Measurements from ENCODE around the gene THAP8.

The THAP8 gene

DNA sequence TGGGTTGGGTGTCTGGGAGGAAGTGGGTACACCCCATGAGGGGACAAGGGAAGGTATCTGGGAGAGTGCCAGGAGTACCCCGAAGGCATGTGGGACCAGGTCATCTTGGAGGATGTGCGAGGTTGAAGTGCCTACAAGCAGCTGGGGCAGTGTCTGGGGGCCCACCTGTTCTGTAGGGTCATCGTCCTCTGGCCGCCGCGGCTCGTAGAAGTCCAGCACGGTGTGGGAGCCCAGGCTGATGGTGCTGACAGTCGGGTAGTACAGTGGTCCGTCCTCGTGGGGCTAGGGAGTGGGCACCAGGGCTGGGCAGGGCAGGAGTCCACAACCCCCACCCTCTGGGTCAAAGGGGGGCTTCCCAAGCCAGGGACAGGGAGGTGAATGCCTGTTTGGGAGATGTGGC is 43.7 kb downstream of the THAP8 start:
- Histone ChIP-seq H3K27me3 (replicated peaks; ENCODE audit: control insufficient read depth, insufficient read depth, low read length) (no peaks in the 10 kb centered on the region), H3K4me3 (replicated peaks; ENCODE audit: low read depth, low read length) (no peak overlapping the region), H3K36me3 (ENCODE audit: control insufficient read depth, insufficient read depth, low read length) (peaks cover 3% of the 10 kb centered on the region)
- no peak for DNase-seq (ENCODE audit: extremely low read depth, insufficient read length)
- TF ChIP-seq, protein P1, sequence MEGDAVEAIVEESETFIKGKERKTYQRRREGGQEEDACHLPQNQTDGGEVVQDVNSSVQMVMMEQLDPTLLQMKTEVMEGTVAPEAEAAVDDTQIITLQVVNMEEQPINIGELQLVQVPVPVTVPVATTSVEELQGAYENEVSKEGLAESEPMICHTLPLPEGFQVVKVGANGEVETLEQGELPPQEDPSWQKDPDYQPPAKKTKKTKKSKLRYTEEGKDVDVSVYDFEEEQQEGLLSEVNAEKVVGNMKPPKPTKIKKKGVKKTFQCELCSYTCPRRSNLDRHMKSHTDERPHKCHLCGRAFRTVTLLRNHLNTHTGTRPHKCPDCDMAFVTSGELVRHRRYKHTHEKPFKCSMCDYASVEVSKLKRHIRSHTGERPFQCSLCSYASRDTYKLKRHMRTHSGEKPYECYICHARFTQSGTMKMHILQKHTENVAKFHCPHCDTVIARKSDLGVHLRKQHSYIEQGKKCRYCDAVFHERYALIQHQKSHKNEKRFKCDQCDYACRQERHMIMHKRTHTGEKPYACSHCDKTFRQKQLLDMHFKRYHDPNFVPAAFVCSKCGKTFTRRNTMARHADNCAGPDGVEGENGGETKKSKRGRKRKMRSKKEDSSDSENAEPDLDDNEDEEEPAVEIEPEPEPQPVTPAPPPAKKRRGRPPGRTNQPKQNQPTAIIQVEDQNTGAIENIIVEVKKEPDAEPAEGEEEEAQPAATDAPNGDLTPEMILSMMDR (IDR thresholded peaks at IDR 0.05; ENCODE audit: insufficient read depth, low read length, poor library complexity, severe bottlenecking), result no peak

DNA sequence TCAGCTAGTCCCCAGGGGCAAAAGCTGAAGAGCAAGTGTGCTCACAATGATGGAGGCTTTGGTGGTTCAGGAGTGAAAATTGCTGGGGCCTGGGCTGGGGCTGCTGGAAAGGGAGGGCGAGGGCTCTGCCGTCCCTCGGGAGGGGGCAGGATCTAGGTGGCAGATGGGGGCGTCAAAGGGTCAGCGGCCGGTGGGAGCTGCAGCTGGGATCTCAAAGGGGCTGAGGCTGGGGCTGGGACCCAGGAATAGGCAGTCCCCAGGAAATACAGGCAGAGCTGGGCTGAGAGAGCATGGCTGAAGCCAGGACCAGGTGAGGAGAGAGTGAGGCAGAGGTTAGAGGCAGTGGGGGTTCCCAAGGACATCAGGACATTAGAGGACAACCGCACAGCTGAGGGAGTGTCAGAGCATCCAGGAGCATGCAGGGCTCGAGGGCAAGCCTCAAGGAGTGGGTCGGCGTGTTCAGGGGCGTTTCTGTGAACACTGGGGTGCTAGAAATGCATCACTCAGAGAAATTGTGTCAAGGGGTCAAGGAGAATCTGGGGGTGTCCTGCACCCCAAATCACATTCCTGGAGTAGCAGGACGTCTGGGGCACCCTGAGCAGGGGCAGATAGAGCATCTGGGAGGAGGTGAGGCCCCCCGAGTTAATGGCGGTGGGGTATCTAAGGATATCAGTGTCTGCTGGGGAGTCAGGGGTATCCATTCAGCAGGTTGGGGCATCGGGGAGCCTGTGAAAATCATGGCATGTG is 44.3 kb downstream of the THAP8 start:
- TF ChIP-seq, protein P1 (IDR thresholded peaks at IDR 0.05; ENCODE audit: insufficient read depth, low read length, poor library complexity, severe bottlenecking), result no peak
- no peak overlapping the region; the same call in 1 of the 2 replicates for H3K4me3 ChIP-seq (replicated peaks; ENCODE audit: low read depth, low read length)
- no peak for DNase-seq (ENCODE audit: extremely low read depth, insufficient read length)
- H3K36me3 ChIP-seq (ENCODE audit: control insufficient read depth, insufficient read depth, low read length), result peaks cover 3% of the 10 kb centered on the region
- H3K27me3 ChIP-seq (replicated peaks; ENCODE audit: control insufficient read depth, insufficient read depth, low read length), result no peaks in the 10 kb centered on the region

DNA sequence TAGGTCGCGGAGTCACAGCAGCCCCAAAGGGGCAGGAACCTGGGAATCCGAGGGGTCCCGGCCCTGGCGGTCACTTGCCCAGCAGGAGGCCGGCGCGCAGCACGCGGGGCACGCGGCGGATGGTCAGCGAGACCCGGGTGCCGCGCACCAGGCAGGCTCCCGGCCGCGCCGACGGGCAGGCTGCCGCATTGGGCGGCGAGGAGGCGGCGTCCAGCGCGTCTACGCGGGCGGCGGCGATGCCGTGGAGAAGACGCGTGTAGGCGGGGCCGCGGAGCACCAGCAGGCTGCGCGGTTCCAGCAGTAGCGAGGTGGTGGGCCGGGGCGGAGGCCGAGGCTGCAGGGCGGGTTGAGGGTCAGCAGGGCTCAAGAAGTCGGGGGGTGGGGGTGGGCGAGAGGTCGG is 44.9 kb downstream of the THAP8 start:
- Histone ChIP-seq H3K27me3 (replicated peaks; ENCODE audit: control insufficient read depth, insufficient read depth, low read length) (no peaks in the 10 kb centered on the region), H3K4me3 (replicated peaks; ENCODE audit: low read depth, low read length) (no peak overlapping the region; the same call in none of the 2 replicates), H3K36me3 (ENCODE audit: control insufficient read depth, insufficient read depth, low read length) (peaks cover 3% of the 10 kb centered on the region)
- peak; percentile 59 for DNase-seq (ENCODE audit: extremely low read depth, insufficient read length)
- TF ChIP-seq, protein P1 (IDR thresholded peaks at IDR 0.05; ENCODE audit: insufficient read depth, low read length, poor library complexity, severe bottlenecking), result no peak

DNA sequence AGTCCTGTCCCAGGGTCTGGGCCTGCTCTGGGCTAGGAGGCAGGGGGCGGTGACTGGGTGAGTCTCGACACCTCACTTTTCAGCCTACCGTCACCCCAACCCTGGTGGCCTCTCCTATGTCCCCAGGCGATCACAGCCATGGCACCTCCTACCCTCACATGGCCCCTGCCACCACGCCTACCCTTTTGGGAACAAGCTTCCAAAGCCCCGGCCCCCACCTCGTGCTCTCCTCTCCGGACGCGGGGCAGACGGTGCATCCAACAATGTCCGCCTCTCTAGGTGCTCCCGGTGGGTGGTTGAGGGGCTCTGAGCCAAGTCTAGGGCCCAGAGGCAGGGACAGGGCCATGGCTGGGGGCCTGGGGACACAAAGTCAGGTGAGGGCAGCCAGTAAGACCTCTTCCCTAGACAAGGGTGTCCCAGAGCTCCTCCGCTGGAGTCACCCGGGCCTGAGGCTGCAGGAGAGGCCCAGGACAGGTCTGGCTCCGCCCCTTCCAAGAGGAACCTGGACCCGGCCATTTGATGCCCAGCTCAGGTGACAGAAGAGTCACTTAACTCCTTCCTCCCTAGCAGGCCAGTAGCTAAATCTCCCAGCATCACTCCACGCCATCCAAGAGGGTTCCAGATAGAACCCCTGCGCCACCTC is 45.6 kb downstream of the THAP8 start, which contains the start of gene SYNE4:
TSS of gene SYNE4 (minus strand) at position 478 of the 643 bp plus-strand sequence. CDS start at position 346, 132 bp downstream.
- peak within 1 kb of the TSS; percentile 6 for H3K4me3 ChIP-seq (replicated peaks; ENCODE audit: low read depth, low read length)
- no peaks in the 10 kb centered on the region for H3K27me3 ChIP-seq (replicated peaks; ENCODE audit: control insufficient read depth, insufficient read depth, low read length)
- no peak for DNase-seq (ENCODE audit: extremely low read depth, insufficient read length)
- TF ChIP-seq, protein P1 (IDR thresholded peaks at IDR 0.05; ENCODE audit: insufficient read depth, low read length, poor library complexity, severe bottlenecking), result no peak
- H3K36me3 ChIP-seq (ENCODE audit: control insufficient read depth, insufficient read depth, low read length), result peaks cover 4% of the 10 kb centered on the region

DNA sequence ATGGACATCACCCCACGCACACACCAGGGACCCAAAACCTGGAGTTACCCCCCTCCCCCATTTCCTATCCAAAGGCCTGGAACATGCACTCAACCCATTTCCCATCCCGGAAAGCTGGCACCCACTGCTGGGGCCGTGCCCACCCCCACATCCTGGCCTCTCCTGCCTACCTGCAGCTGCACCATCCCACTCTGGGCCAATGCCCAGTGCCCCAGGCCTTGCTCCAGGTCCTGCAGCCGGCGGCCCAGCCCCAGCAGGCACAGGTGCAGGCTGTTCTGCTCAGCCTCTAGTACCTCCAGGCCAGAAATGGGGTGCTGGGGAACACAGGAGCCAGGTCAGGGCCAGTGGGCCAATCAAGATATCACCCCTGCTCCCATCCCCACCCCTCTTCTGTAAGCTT is 47.1 kb downstream of the THAP8 start:
- H3K4me3 ChIP-seq (replicated peaks; ENCODE audit: low read depth, low read length), result no peak overlapping the region
- DNase-seq (ENCODE audit: extremely low read depth, insufficient read length), result no peak
- peaks cover 7% of the 10 kb centered on the region for H3K36me3 ChIP-seq (ENCODE audit: control insufficient read depth, insufficient read depth, low read length)
- H3K27me3 ChIP-seq (replicated peaks; ENCODE audit: control insufficient read depth, insufficient read depth, low read length), result no peaks in the 10 kb centered on the region
- TF ChIP-seq, protein P1 (IDR thresholded peaks at IDR 0.05; ENCODE audit: insufficient read depth, low read length, poor library complexity, severe bottlenecking), result no peak
